ENCODE measurements around the gene SPATA12.

SPATA12 gene

DNA sequence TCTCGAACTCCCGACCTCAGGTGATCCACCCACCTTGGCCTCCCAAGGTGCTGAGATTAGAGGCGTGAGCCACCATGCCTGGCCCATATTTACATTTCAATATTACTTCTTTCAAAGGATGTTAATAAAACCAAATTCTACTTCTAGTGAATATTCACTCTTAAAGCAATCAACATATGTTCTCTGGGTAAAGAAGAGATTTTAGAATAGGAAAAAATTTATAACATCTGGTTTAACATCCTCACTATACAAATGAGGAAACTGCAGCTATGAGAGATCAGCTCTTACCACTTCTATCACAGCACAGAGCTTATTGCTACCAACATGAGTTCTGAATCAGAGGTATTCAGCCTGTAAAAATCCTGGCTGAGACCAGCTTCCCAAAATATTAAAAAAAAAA, 56.0 kb downstream of the SPATA12 start:
- DNase-seq (ENCODE audit: low read depth): no peak

DNA sequence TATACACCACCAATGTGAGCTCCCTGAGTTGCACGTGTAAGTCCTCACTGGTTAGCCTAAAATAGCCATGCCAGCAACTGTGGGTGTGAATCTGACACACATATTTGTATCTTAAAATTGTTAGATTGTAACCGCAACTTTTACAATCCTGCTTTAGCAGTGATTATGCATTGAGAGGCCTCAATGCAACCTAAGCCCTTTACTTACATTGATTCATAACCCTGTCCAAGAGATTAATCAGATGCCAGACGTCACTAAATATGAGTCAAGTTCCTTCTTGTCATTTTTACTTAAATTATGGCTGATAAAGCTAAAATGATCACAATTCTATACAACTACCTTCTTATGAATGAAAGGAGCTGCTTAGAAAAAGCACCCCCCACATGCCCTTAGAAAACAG, 57.8 kb downstream of the SPATA12 start:
- no peak for DNase-seq (ENCODE audit: low read depth)

DNA sequence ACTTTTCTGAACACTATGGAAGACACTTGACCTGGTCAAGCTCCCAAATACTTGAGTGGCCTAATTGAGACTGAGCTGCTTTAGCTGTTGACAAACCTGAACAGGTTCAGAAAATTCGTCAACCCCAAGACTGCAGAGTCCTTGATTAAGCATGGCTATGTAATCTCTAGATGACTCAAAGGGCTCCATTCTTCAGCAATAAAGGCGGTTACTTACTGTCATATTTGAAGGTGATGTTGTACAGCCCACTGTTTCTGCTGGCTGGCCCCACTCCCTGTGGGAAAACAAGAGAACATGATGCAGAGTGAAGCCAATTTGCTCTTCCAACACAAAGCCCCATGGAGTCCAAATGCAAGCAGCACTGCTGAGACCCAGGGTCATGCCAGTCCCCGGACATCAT, 59.6 kb downstream of the SPATA12 start:
- DNase-seq (ENCODE audit: low read depth): no peak

DNA sequence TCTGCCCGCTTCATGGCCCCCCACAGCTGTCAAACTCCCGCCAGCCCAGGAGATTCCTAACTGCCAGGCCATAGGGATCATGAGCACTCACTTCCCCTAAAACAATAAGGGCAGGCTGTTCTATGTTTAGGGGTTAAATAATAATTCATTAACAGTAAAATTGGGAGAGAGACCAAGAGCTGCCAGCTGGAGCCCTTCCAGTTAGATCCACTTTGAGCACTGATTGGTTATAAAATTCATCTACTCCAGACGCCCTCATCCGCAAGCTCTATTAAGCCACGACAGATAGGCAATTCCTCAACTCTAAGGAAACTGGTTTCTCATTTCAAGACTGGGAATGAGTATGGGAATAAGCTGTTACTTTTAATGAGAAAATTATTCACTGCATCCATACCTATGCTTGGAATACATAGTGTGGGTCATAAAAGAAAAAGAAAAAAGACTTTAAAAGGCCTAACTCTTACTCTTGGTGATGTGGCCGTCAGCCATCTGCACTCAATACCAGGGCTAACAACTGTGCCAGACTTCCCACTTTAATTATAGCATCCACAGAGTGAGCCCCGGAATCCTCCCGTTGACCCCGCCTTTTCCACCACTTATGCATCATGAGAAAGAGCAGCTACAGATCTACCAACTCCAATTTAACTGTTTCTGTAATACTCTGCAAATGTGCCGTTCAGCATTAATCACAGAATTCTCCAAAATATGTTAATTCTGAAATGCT, 60.1 kb downstream of the SPATA12 start:
- DNase-seq (ENCODE audit: low read depth): no peak

All from activated T-cell treated with anti-CD3 and anti-CD28 coated beads for 1 hour (primary cell).